Measurements from ENCODE around the gene TM4SF20.

TM4SF20 gene

GRCh38 chr2:227323818-227324217 lies 55.3 kb downstream of the TM4SF20 start:
- TF ChIP-seq CTCF (IDR thresholded peaks at IDR 0.05; ENCODE audit: insufficient read depth, low read depth, low read length, missing control alignments): no peak
- H3K4me3 ChIP-seq (ENCODE audit: low read length): no peak overlapping the region
- no peak for DNase-seq (ENCODE audit: low read depth)

- TF ChIP-seq CTCF (IDR thresholded peaks at IDR 0.05; ENCODE audit: insufficient read depth, low read depth, low read length, missing control alignments): no peak
- DNase-seq (ENCODE audit: low read depth): no peak
- no peak overlapping the region for H3K4me3 ChIP-seq (ENCODE audit: low read length)
Measured at GRCh38 chr2:227322530-227323205, 56.4 kb downstream of the TM4SF20 start.

- no peak overlapping the region for H3K4me3 ChIP-seq (ENCODE audit: low read length)
- TF ChIP-seq CTCF (IDR thresholded peaks at IDR 0.05; ENCODE audit: insufficient read depth, low read depth, low read length, missing control alignments): no peak
- no peak for DNase-seq (ENCODE audit: low read depth)
Measured at GRCh38 chr2:227320305-227321094, 58.6 kb downstream of the TM4SF20 start.

- no peak for TF ChIP-seq CTCF (IDR thresholded peaks at IDR 0.05; ENCODE audit: insufficient read depth, low read depth, low read length, missing control alignments)
- DNase-seq (ENCODE audit: low read depth): no peak
- H3K4me3 ChIP-seq (ENCODE audit: low read length): no peak overlapping the region
Measured at GRCh38 chr2:227317834-227318233, 61.3 kb downstream of the TM4SF20 start.

- no peak for TF ChIP-seq CTCF (IDR thresholded peaks at IDR 0.05; ENCODE audit: insufficient read depth, low read depth, low read length, missing control alignments)
- no peak overlapping the region for H3K4me3 ChIP-seq (ENCODE audit: low read length)
- DNase-seq (ENCODE audit: low read depth): no peak
Measured at GRCh38 chr2:227313310-227313709, 65.8 kb downstream of the TM4SF20 start.

GRCh38 chr2:227312579-227312978 lies 66.5 kb downstream of the TM4SF20 start:
- DNase-seq (ENCODE audit: low read depth): no peak
- no peak overlapping the region for H3K4me3 ChIP-seq (ENCODE audit: low read length)
- TF ChIP-seq CTCF (IDR thresholded peaks at IDR 0.05; ENCODE audit: insufficient read depth, low read depth, low read length, missing control alignments): no peak
